Keratinocyte (primary cell): Measurements from ENCODE around the gene SAMD4A. TPM values are rescaled to one million over a fixed set of nuclear protein-coding genes. Genes with fewer than 3 reads are reported as not detected.

ENCODE experiments used
- DNase-seq: peaks from one replicate; pipeline ENCODE4 v3.0.0-alpha.2; 2011; ENCODE audit warnings: low read depth, missing footprints, low spot score
- FAIRE-seq: peaks from 2 replicates; lab custom pipeline; 2011; peaks lifted over from hg19 to GRCh38; lab: Jason Lieb, UNC
- H2AFZ ChIP-seq: 2 replicates; pipeline ENCODE4 v1.6.0; 2012; ENCODE audit warnings: low read length, control low read depth, inconsistent platforms; ENCODE audit not compliant: control insufficient read depth
- H3K27ac ChIP-seq: 2 replicates; pipeline ENCODE4 v1.5.1; 2011; ENCODE audit warnings: low read length; ENCODE audit not compliant: control insufficient read depth, insufficient read depth
- H3K27me3 ChIP-seq: 3 replicates; pipeline ENCODE4 v1.6.0; 2011; ENCODE audit warnings: low read length; ENCODE audit not compliant: control insufficient read depth, insufficient read depth; ENCODE audit errors: extremely low read depth
- H3K36me3 ChIP-seq, 2 experiments: 2 replicates in 1 of 2; 3 replicates in 1 of 2; pipeline ENCODE4 v1.5.1; 2011; ENCODE audit warnings: low read length in 2 of 2, mild to moderate bottlenecking in 1 of 2; ENCODE audit not compliant: control insufficient read depth in 2 of 2, insufficient read depth in 2 of 2; ENCODE audit errors: extremely low read depth in 1 of 2
- H3K4me1 ChIP-seq: 3 replicates; pipeline ENCODE4 v1.5.1; 2011; ENCODE audit warnings: low read length; ENCODE audit not compliant: control insufficient read depth, insufficient read depth; ENCODE audit errors: extremely low read depth
- H3K4me2 ChIP-seq: 3 replicates; pipeline ENCODE4 v1.6.0; 2011; ENCODE audit warnings: low read depth, low read length; ENCODE audit not compliant: control insufficient read depth, insufficient read depth; ENCODE audit errors: extremely low read depth
- H3K4me3 ChIP-seq, 3 experiments: fragments of 200-600 bp in 1 of 3; sonication (generic) in 1 of 3; 2 replicates in 2 of 3; 3 replicates in 1 of 3; pipeline ENCODE4 v1.5.1; 2011 to 2016; ENCODE audit warnings: low read length in 3 of 3, mild to moderate bottlenecking in 3 of 3, control low read depth in 2 of 3, inconsistent platforms in 1 of 3, low read depth in 1 of 3, mixed read lengths in 1 of 3, mixed run types in 1 of 3, moderate library complexity in 1 of 3; ENCODE audit not compliant: control insufficient read depth in 2 of 3, insufficient read depth in 2 of 3; ENCODE audit errors: extremely low read depth in 1 of 3
- H3K79me2 ChIP-seq: 2 replicates; pipeline ENCODE4 v1.6.0; 2012; ENCODE audit warnings: low read length; ENCODE audit not compliant: control insufficient read depth, insufficient read depth
- H3K9ac ChIP-seq: 3 replicates; pipeline ENCODE4 v1.6.0; 2011; ENCODE audit warnings: low read length; ENCODE audit not compliant: control insufficient read depth, insufficient read depth; ENCODE audit errors: extremely low read depth
- H3K9me1 ChIP-seq: 3 replicates; pipeline ENCODE4 v1.6.0; 2011; ENCODE audit warnings: low read length; ENCODE audit not compliant: control insufficient read depth, insufficient read depth; ENCODE audit errors: extremely low read depth
- H3K9me3 ChIP-seq: 2 replicates; pipeline ENCODE4 v1.5.1; 2012; ENCODE audit warnings: low read depth, low read length; ENCODE audit not compliant: control insufficient read depth
- H4K20me1 ChIP-seq: 3 replicates; pipeline ENCODE4 v1.6.0; 2011; ENCODE audit warnings: low read length; ENCODE audit not compliant: control insufficient read depth, insufficient read depth; ENCODE audit errors: extremely low read depth
- EZH2 ChIP-seq: IDR thresholded peaks from one replicate; pipeline ENCODE4 v1.6.1; 2012; ENCODE audit warnings: inconsistent platforms, mild to moderate bottlenecking, low read length, moderate library complexity
- dilution Hi-C: fragments of 300-500 bp; cut with MboI; formaldehyde crosslinking; loops from one replicate; pipeline ENCODE4 v1.7.0; 2020; ENCODE audit warnings: low sequenced_read_pairs; ENCODE audit not compliant: extremely low pct_ligation_motif_present
- polyA plus RNA-seq, 5 experiments: library from polyadenylated mRNA; depleted of rRNA in 3 of 5; stranded (reverse) in 3 of 5; stranded (forward) in 1 of 5; unstranded in 1 of 5; fragments of >200 nt; gene quantifications; 1 replicate in 1 of 5; 2 replicates in 3 of 5; 3 replicates in 1 of 5; pipeline versions ENCODE4 v1.2.1 to v1.2.3, GENCODE V29; 2011 to 2012; ENCODE audit warnings: missing spikeins in 2 of 5, low read depth in 1 of 5, low replicate concordance in 1 of 5
- TF ChIP-seq, protein P1 (sequence below), 3 experiments: IDR thresholded peaks in 1 of 3; conservative IDR thresholded peaks in 1 of 3; optimal IDR thresholded peaks in 1 of 3; 2 replicates in 2 of 3; 3 replicates in 1 of 3; pipeline versions ENCODE3 to v1.5.1; 2011; ENCODE audit warnings: low read length in 3 of 3, mild to moderate bottlenecking in 3 of 3, moderate library complexity in 2 of 3, control low read depth in 1 of 3, inconsistent platforms in 1 of 3; ENCODE audit not compliant: insufficient read depth in 2 of 3; ENCODE audit errors: extremely low read depth in 1 of 3

The SAMD4A gene
- polyA plus RNA-seq, 1 donor (not counting 4 experiments of a cell fraction or from before 2014, with no cell fraction given), result 16.2 TPM

DNA sequence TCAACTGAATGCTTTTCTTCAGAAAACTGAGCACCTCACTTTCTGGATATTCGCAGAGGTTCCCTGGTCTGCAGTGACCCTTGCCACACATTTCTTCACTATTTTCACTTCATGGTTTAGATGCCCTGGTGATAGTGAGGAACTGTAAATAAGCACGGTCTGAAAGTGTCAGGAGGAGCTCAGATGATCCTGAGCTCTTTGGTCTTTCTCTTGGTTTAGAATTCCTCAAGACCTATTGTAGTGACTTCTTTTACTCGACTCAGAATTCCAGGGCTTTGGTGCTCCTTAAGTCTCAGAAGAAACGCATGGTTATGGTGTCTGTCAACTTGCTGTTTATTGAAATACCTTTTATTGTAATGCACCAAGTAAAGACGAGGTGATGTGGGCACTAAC lies 84.0 kb downstream of the SAMD4A start:
- Histone ChIP-seq H3K36me3 (peaks cover 0 to 2% of the 10 kb centered on the region in 2 experiments), H3K27ac (peak overlapping the region; percentile 96), H3K9me1 (no peaks in the 10 kb centered on the region), H3K4me3 (no peak overlapping the region), H3K4me1 (peaks cover 39% of the 10 kb centered on the region), H3K79me2 (peaks cover 49% of the 10 kb centered on the region), H3K4me2 (peak overlapping the region; percentile 96), H4K20me1 (no peaks in the 10 kb centered on the region), H2AFZ (no peak overlapping the region), H3K9ac (no peak overlapping the region), H3K9me3 (no peaks in the 10 kb centered on the region), H3K27me3 (no peaks in the 10 kb centered on the region)
- dilution Hi-C loops, result no loop called here
- no peak for DNase-seq
- FAIRE-seq, result no peak
- TF ChIP-seq, protein P1, sequence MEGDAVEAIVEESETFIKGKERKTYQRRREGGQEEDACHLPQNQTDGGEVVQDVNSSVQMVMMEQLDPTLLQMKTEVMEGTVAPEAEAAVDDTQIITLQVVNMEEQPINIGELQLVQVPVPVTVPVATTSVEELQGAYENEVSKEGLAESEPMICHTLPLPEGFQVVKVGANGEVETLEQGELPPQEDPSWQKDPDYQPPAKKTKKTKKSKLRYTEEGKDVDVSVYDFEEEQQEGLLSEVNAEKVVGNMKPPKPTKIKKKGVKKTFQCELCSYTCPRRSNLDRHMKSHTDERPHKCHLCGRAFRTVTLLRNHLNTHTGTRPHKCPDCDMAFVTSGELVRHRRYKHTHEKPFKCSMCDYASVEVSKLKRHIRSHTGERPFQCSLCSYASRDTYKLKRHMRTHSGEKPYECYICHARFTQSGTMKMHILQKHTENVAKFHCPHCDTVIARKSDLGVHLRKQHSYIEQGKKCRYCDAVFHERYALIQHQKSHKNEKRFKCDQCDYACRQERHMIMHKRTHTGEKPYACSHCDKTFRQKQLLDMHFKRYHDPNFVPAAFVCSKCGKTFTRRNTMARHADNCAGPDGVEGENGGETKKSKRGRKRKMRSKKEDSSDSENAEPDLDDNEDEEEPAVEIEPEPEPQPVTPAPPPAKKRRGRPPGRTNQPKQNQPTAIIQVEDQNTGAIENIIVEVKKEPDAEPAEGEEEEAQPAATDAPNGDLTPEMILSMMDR (optimal IDR thresholded peaks at IDR 0.05 in 1 of 3, IDR thresholded peaks at IDR 0.05 in 1 of 3, conservative IDR thresholded peaks at IDR 0.05 in 1 of 3; ENCODE audit: extremely low read depth in 1 of 3, insufficient read depth in 2 of 3, low read length in 3 of 3), result no peak
- no peak for TF ChIP-seq EZH2

- no peak for DNase-seq
Observed at GRCh38 chr14:54651649-54652048, 84.7 kb downstream of the SAMD4A start.

More at GRCh38 chr14:54651649-54652048, 84.7 kb downstream of the SAMD4A start:
- Histone ChIP-seq H3K9ac (peak overlapping the region; percentile 80), H3K4me3 (peak overlapping the region in 2 of 3 experiments; percentile 47 to 66), H3K36me3 (no peaks in the 10 kb centered on the region), H3K9me1 (no peaks in the 10 kb centered on the region), H3K9me3 (no peaks in the 10 kb centered on the region), H3K27me3 (no peaks in the 10 kb centered on the region), H2AFZ (no peak overlapping the region), H3K79me2 (peaks cover 54% of the 10 kb centered on the region), H4K20me1 (no peaks in the 10 kb centered on the region), H3K4me1 (peaks cover 39% of the 10 kb centered on the region), H3K4me2 (peak overlapping the region; percentile 96), H3K27ac (peak overlapping the region; percentile 96)
- TF ChIP-seq, protein P1 (optimal IDR thresholded peaks at IDR 0.05 in 1 of 3, IDR thresholded peaks at IDR 0.05 in 1 of 3, conservative IDR thresholded peaks at IDR 0.05 in 1 of 3; ENCODE audit: extremely low read depth in 1 of 3, insufficient read depth in 2 of 3, low read length in 3 of 3), result no peak
- TF ChIP-seq EZH2, result no peak
- peak; percentile 44 for FAIRE-seq
- dilution Hi-C loops, result no loop called here
